ENCODE data around the gene RNF103.
"Not testable (repeated sequence)": the region's sequence is repeated elsewhere in the genome, so short reads cannot be mapped to it uniquely, and the experiment has no call there.

The RNF103 gene

GRCh38 chr2:86671337-86671981, 47.8 kb upstream of the RNF103 start:
- H3K9me3 ChIP-seq (replicated peaks; ENCODE audit: insufficient read depth, low read length) = no peaks in the 10 kb centered on the region
- no peak overlapping the region for H3K4me2 ChIP-seq (ENCODE audit: low read depth, low read length)
- DNase-seq = no peak
- no peaks in the 10 kb centered on the region for H3K79me2 ChIP-seq (ENCODE audit: low read length)
- no peak for TF ChIP-seq EZH2 (optimal IDR thresholded peaks at IDR 0.05; ENCODE audit: low read depth, low read length)
- TF ChIP-seq CTCF (IDR thresholded peaks at IDR 0.05; ENCODE audit: low read length) = no peak
- TF ChIP-seq EZH2phosphoT487 (IDR thresholded peaks at IDR 0.05; ENCODE audit: low read length) = no peak
- H3K4me1 ChIP-seq (ENCODE audit: low read length) = no peaks in the 10 kb centered on the region
- H3K27me3 ChIP-seq (replicated peaks; ENCODE audit: insufficient read depth, low read length) = no peaks in the 10 kb centered on the region
- H3K9me2 ChIP-seq (replicated peaks; ENCODE audit: insufficient read depth, low read length) = no peaks in the 10 kb centered on the region
- H3K9ac ChIP-seq (ENCODE audit: low read length) = no peak overlapping the region
- H2AFZ ChIP-seq (ENCODE audit: low read length) = no peak overlapping the region
- H3K36me3 ChIP-seq (replicated peaks; ENCODE audit: insufficient read depth, low read length) = no peaks in the 10 kb centered on the region
- no peak overlapping the region for H3K4me3 ChIP-seq (ENCODE audit: low read length)
- no peak overlapping the region for H3K27ac ChIP-seq (ENCODE audit: low read length)
- H4K20me1 ChIP-seq (ENCODE audit: insufficient read depth, low read length) = no peaks in the 10 kb centered on the region
- H3F3A ChIP-seq (ENCODE audit: insufficient read depth, low read length) = no peaks in the 10 kb centered on the region

DNA sequence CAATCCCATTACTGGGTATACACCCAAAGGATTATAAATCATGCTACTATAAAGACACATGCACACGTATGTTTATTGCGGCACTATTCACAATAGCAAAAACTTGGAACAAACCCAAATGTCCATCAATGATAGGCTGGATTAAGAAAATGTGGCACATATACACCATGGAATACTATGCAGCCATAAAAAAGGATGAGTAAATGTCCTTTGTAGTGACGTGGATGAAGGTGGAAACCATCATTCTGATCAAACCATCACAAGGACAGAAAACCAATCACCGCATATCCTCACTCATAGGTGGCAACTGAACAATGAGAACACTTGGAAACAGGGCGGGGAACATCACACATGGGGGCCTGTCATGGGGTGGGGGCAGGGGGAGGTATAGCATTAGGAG, 45.7 kb upstream of the RNF103 start:
- not testable (repeated sequence) for H3K9me3 ChIP-seq (replicated peaks; ENCODE audit: insufficient read depth, low read length); H3K9me2 ChIP-seq (replicated peaks; ENCODE audit: insufficient read depth, low read length); H3K36me3 ChIP-seq (replicated peaks; ENCODE audit: insufficient read depth, low read length); H3K9ac ChIP-seq (ENCODE audit: low read length); H3K4me2 ChIP-seq (ENCODE audit: low read depth, low read length); H2AFZ ChIP-seq (ENCODE audit: low read length); H4K20me1 ChIP-seq (ENCODE audit: insufficient read depth, low read length); H3K4me3 ChIP-seq (ENCODE audit: low read length); H3K27me3 ChIP-seq (replicated peaks; ENCODE audit: insufficient read depth, low read length); H3K4me1 ChIP-seq (ENCODE audit: low read length); H3K79me2 ChIP-seq (ENCODE audit: low read length); H3K27ac ChIP-seq (ENCODE audit: low read length); DNase-seq; H3F3A ChIP-seq (ENCODE audit: insufficient read depth, low read length)

- Histone ChIP-seq H3K4me1 (ENCODE audit: low read length) (no peaks in the 10 kb centered on the region), H3K36me3 (replicated peaks; ENCODE audit: insufficient read depth, low read length) (no peaks in the 10 kb centered on the region), H4K20me1 (ENCODE audit: insufficient read depth, low read length) (no peaks in the 10 kb centered on the region), H3K27ac (ENCODE audit: low read length) (no peak overlapping the region), H3F3A (ENCODE audit: insufficient read depth, low read length) (no peaks in the 10 kb centered on the region), H3K9ac (ENCODE audit: low read length) (no peak overlapping the region), H3K4me2 (ENCODE audit: low read depth, low read length) (no peak overlapping the region), H3K4me3 (ENCODE audit: low read length) (no peak overlapping the region), H2AFZ (ENCODE audit: low read length) (no peak overlapping the region), H3K79me2 (ENCODE audit: low read length) (no peaks in the 10 kb centered on the region), H3K9me2 (replicated peaks; ENCODE audit: insufficient read depth, low read length) (no peaks in the 10 kb centered on the region), H3K9me3 (replicated peaks; ENCODE audit: insufficient read depth, low read length) (no peaks in the 10 kb centered on the region), H3K27me3 (replicated peaks; ENCODE audit: insufficient read depth, low read length) (no peaks in the 10 kb centered on the region)
- TF ChIP-seq CTCF (IDR thresholded peaks at IDR 0.05; ENCODE audit: low read length) (no peak), EZH2 (optimal IDR thresholded peaks at IDR 0.05; ENCODE audit: low read depth, low read length) (no peak), EZH2phosphoT487 (IDR thresholded peaks at IDR 0.05; ENCODE audit: low read length) (no peak)
- DNase-seq = no peak
Measured at GRCh38 chr2:86661333-86661732, 37.7 kb upstream of the RNF103 start.

GRCh38 chr2:86650188-86650587, 26.5 kb upstream of the RNF103 start:
- no peaks in the 10 kb centered on the region for H3K9me3 ChIP-seq (replicated peaks; ENCODE audit: insufficient read depth, low read length)
- H3K27me3 ChIP-seq (replicated peaks; ENCODE audit: insufficient read depth, low read length) = no peaks in the 10 kb centered on the region
- no peaks in the 10 kb centered on the region for H3K4me1 ChIP-seq (ENCODE audit: low read length)
- H2AFZ ChIP-seq (ENCODE audit: low read length) = no peak overlapping the region
- H3K9me2 ChIP-seq (replicated peaks; ENCODE audit: insufficient read depth, low read length) = no peaks in the 10 kb centered on the region
- H3K4me2 ChIP-seq (ENCODE audit: low read depth, low read length) = no peak overlapping the region
- H3K27ac ChIP-seq (ENCODE audit: low read length) = no peak overlapping the region
- no peak overlapping the region for H3K9ac ChIP-seq (ENCODE audit: low read length)
- H3K4me3 ChIP-seq (ENCODE audit: low read length) = no peak overlapping the region
- H3F3A ChIP-seq (ENCODE audit: insufficient read depth, low read length) = no peaks in the 10 kb centered on the region
- no peaks in the 10 kb centered on the region for H4K20me1 ChIP-seq (ENCODE audit: insufficient read depth, low read length)
- TF ChIP-seq EZH2phosphoT487 (IDR thresholded peaks at IDR 0.05; ENCODE audit: low read length) (no peak), EZH2 (optimal IDR thresholded peaks at IDR 0.05; ENCODE audit: low read depth, low read length) (no peak), CTCF (IDR thresholded peaks at IDR 0.05; ENCODE audit: low read length) (no peak)
- no peaks in the 10 kb centered on the region for H3K79me2 ChIP-seq (ENCODE audit: low read length)
- DNase-seq = no peak
- no peaks in the 10 kb centered on the region for H3K36me3 ChIP-seq (replicated peaks; ENCODE audit: insufficient read depth, low read length)
